ENCODE results near the gene SLC24A3. TPM values are rescaled to one million over a fixed set of nuclear protein-coding genes. Genes with fewer than 3 reads are reported as not detected.

SLC24A3 gene
- total and polyA plus RNA-seq, 12 donors: 0.21 to 2.6 (median 0.84) TPM

GRCh38 chr20:19624221-19624965 lies 412.0 kb downstream of the SLC24A3 start:
- Histone ChIP-seq H3K4me1 (peaks cover 0 to 8% (median 0%) of the 10 kb centered on the region in 9 donors), H3K4me3 (no peak overlapping the region), H3K27me3 (peaks cover 0 to 9% (median 0%) of the 10 kb centered on the region in 7 donors), H3K9me3 (peaks cover 0 to 10% (median 0%) of the 10 kb centered on the region in 11 donors), H3K36me3 (no peaks in the 10 kb centered on the region), H3K27ac (no peak overlapping the region)
- TF ChIP-seq, protein P1, sequence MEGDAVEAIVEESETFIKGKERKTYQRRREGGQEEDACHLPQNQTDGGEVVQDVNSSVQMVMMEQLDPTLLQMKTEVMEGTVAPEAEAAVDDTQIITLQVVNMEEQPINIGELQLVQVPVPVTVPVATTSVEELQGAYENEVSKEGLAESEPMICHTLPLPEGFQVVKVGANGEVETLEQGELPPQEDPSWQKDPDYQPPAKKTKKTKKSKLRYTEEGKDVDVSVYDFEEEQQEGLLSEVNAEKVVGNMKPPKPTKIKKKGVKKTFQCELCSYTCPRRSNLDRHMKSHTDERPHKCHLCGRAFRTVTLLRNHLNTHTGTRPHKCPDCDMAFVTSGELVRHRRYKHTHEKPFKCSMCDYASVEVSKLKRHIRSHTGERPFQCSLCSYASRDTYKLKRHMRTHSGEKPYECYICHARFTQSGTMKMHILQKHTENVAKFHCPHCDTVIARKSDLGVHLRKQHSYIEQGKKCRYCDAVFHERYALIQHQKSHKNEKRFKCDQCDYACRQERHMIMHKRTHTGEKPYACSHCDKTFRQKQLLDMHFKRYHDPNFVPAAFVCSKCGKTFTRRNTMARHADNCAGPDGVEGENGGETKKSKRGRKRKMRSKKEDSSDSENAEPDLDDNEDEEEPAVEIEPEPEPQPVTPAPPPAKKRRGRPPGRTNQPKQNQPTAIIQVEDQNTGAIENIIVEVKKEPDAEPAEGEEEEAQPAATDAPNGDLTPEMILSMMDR (IDR thresholded peaks at IDR 0.05): no peak
- DNase-seq: no peak
- 85 to 90% methylated on average over 3 of the region's 3 CpGs for WGBS, 2 donors
- no peak for ATAC-seq
- intact Hi-C loops (cut with DNase I): no loop called here

GRCh38 chr20:19625426-19625825 lies 413.0 kb downstream of the SLC24A3 start:
- Histone ChIP-seq H3K9me3 (peaks cover 0 to 12% (median 0%) of the 10 kb centered on the region in 11 donors), H3K36me3 (no peaks in the 10 kb centered on the region), H3K27me3 (peaks cover 0 to 9% (median 0%) of the 10 kb centered on the region in 7 donors), H3K4me1 (peaks cover 0 to 6% (median 0%) of the 10 kb centered on the region in 9 donors), H3K27ac (no peak overlapping the region), H3K4me3 (no peak overlapping the region)
- 79 to 92% methylated on average over 1 of the region's 1 CpG for WGBS, 2 donors
- TF ChIP-seq, protein P1 (IDR thresholded peaks at IDR 0.05): no peak
- no peak for ATAC-seq
- intact Hi-C loops (cut with DNase I): loop anchor here in 1 of 10 donors (5.0 kb wide), 1 partner anchor 37 kb away; no protein-coding TSS in a partner anchor
- no peak for DNase-seq

- H3K9me3 ChIP-seq: peaks cover 0 to 12% (median 0%) of the 10 kb centered on the region in 11 donors
- no peak for DNase-seq
- no peak overlapping the region for H3K4me3 ChIP-seq
- no peak overlapping the region for H3K27ac ChIP-seq
- WGBS, 2 donors: 80 to 84% methylated on average over 5 of the region's 5 CpGs
- H3K36me3 ChIP-seq: no peaks in the 10 kb centered on the region
- ATAC-seq: no peak
- peaks cover 0 to 9% (median 0%) of the 10 kb centered on the region in 7 donors for H3K27me3 ChIP-seq
- intact Hi-C loops (cut with DNase I): loop anchor here in 1 of 10 donors (5.0 kb wide), 1 partner anchor 35 kb away; no protein-coding TSS in a partner anchor
- H3K4me1 ChIP-seq: no peaks in the 10 kb centered on the region
- TF ChIP-seq, protein P1 (IDR thresholded peaks at IDR 0.05): no peak
Measured at GRCh38 chr20:19626896-19627295, 414.5 kb downstream of the SLC24A3 start.

DNA sequence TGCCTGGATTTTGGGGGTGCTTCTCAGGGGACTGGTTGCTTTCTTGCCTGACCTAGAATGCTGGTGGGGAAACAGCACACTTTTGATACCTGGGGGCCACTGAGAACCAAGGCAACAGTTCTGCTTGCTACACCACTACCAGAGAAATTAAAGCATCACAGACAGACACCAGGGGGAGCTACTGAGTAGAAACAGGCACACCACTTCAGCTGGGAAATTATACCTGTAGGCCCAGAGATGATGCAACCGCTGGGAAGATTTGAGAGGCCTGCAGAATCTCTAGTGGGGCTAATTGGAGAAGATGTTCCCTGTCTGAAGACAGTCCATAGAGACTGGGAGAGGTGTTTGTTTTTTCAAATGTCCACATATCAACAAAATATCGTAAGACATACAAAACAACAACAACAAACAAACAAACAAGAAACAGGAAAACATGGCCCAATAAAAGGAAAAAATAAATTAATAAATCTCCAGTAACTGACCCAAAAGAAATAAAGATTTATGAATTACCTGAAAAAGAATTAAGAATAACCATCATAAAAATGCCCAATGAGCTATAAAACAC lies 416.2 kb downstream of the SLC24A3 start:
- intact Hi-C loops (cut with DNase I): loop anchor here in 5 of 10 donors (1.0 to 5.0 kb wide), 4 partner anchors 32 to 34 kb away; no protein-coding TSS in a partner anchor
- DNase-seq (peak in 1 of 2 donors; percentile 50), ATAC-seq (peak in 3 of 8 donors; percentile 29 to 54 (median 53))
- WGBS, 2 donors: 64 to 66% methylated on average over 2 of the region's 2 CpGs
- H3K27me3 ChIP-seq: peaks cover 0 to 9% (median 0%) of the 10 kb centered on the region in 7 donors
- H3K4me3 ChIP-seq: no peak overlapping the region
- no peaks in the 10 kb centered on the region for H3K36me3 ChIP-seq
- H3K9me3 ChIP-seq: peaks cover 0 to 12% (median 0%) of the 10 kb centered on the region in 11 donors
- no peak overlapping the region for H3K27ac ChIP-seq
- TF ChIP-seq, protein P1 (IDR thresholded peaks at IDR 0.05): peak; percentile 40 to 72 (median 66)
- H3K4me1 ChIP-seq: peaks cover 0 to 2% (median 0%) of the 10 kb centered on the region in 9 donors
